Activated T-cell treated with anti-CD3 and anti-CD28 coated beads for 4 hours (primary cell): ENCODE results near the gene FEM1B.
"Not testable (repeated sequence)": the region's sequence is repeated elsewhere in the genome, so short reads cannot be mapped to it uniquely, and the experiment has no call there.

Experiments
- DNase-seq: peaks from one replicate; pipeline ENCODE4 v3.0.0-alpha.2; 2020

FEM1B gene

GRCh38 chr15:68277603-68278344 lies at the start of gene FEM1B:
TSS of gene FEM1B (plus strand) at chr15:68277745. CDS start at chr15:68278418, 673 bp downstream.
- DNase-seq: peak; percentile 84

GRCh38 chr15:68228143-68228970 lies 49.2 kb upstream of the FEM1B start:
- no peak for DNase-seq

GRCh38 chr15:68228971-68229385 lies 48.6 kb upstream of the FEM1B start:
- no peak for DNase-seq

GRCh38 chr15:68229386-68230156 lies 48.0 kb upstream of the FEM1B start, which contains the start of gene CLN6:
TSS of gene CLN6 (minus strand) at chr15:68229728. CDS start at chr15:68229584, 144 bp downstream.
- DNase-seq: peak; percentile 70

GRCh38 chr15:68230157-68231100 lies 47.1 kb upstream of the FEM1B start:
- no peak for DNase-seq

GRCh38 chr15:68231102-68231818 lies 46.3 kb upstream of the FEM1B start:
- no peak for DNase-seq

- no peak for DNase-seq
Observed at GRCh38 chr15:68232449-68232848, 45.1 kb upstream of the FEM1B start.

- no peak for DNase-seq
Observed at GRCh38 chr15:68232937-68233336, 44.6 kb upstream of the FEM1B start.

- no peak for DNase-seq
Observed at GRCh38 chr15:68234060-68234459, 43.5 kb upstream of the FEM1B start.

GRCh38 chr15:68234520-68234919 lies 43.0 kb upstream of the FEM1B start:
- not testable (repeated sequence) for DNase-seq

GRCh38 chr15:68235022-68235421 lies 42.5 kb upstream of the FEM1B start:
- no peak for DNase-seq

- no peak for DNase-seq
Observed at GRCh38 chr15:68239025-68239424, 38.5 kb upstream of the FEM1B start.

- no peak for DNase-seq
Observed at GRCh38 chr15:68241088-68241935, 36.2 kb upstream of the FEM1B start.

GRCh38 chr15:68244235-68244634 lies 33.3 kb upstream of the FEM1B start:
- DNase-seq: no peak

GRCh38 chr15:68249058-68249713 lies 28.4 kb upstream of the FEM1B start:
- DNase-seq: no peak

- no peak for DNase-seq
Observed at GRCh38 chr15:68252925-68253534, 24.5 kb upstream of the FEM1B start.

- DNase-seq: peak; percentile 47
Observed at GRCh38 chr15:68256675-68257450, 20.7 kb upstream of the FEM1B start.

GRCh38 chr15:68258692-68259091 lies 18.9 kb upstream of the FEM1B start:
- no peak for DNase-seq
